Measurements from ENCODE around the gene RFPL4AL1.

GRCh38 chr19:55795021-55795420, 26.1 kb downstream of the RFPL4AL1 start:
- TF ChIP-seq EZH2 (IDR thresholded peaks at IDR 0.05; ENCODE audit: borderline replicate concordance, low read depth, low read length, poor library complexity, severe bottlenecking), result no peak
- TF ChIP-seq, protein P1, sequence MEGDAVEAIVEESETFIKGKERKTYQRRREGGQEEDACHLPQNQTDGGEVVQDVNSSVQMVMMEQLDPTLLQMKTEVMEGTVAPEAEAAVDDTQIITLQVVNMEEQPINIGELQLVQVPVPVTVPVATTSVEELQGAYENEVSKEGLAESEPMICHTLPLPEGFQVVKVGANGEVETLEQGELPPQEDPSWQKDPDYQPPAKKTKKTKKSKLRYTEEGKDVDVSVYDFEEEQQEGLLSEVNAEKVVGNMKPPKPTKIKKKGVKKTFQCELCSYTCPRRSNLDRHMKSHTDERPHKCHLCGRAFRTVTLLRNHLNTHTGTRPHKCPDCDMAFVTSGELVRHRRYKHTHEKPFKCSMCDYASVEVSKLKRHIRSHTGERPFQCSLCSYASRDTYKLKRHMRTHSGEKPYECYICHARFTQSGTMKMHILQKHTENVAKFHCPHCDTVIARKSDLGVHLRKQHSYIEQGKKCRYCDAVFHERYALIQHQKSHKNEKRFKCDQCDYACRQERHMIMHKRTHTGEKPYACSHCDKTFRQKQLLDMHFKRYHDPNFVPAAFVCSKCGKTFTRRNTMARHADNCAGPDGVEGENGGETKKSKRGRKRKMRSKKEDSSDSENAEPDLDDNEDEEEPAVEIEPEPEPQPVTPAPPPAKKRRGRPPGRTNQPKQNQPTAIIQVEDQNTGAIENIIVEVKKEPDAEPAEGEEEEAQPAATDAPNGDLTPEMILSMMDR (conservative IDR thresholded peaks at IDR 0.05; ENCODE audit: low read depth, low read length), result no peak
